Sigmoid colon (tissue), 4 donors: ENCODE measurements around the gene PATL1.

Experiments
- EP300 ChIP-seq, 4 donors: sonication (generic); formaldehyde crosslinking; IDR thresholded peaks; one replicate each; pipeline ENCODE4 v1.6.1; 2017; ENCODE audit warnings: antibody characterized with exemption in 4 of 4
- POLR2AphosphoS5 ChIP-seq, 4 donors: sonication (generic); formaldehyde crosslinking; IDR thresholded peaks; one replicate each; pipeline ENCODE4 v1.6.1; 2017; ENCODE audit warnings: antibody characterized with exemption in 4 of 4

- TF ChIP-seq POLR2AphosphoS5 (IDR thresholded peaks at IDR 0.05), result no peak
- no peak for TF ChIP-seq EP300 (IDR thresholded peaks at IDR 0.05)
These were observed 43.1 kb downstream of the PATL1 start for GRCh38 chr11:59625703-59626102.
